ENCODE data around the gene SUSD3. TPM values are rescaled to one million over a fixed set of nuclear protein-coding genes. Genes with fewer than 3 reads are reported as not detected.

Gene SUSD3
- total RNA-seq, 4 donors from 2014 or later: 2.8 to 6.4 (median 5.1) TPM

DNA sequence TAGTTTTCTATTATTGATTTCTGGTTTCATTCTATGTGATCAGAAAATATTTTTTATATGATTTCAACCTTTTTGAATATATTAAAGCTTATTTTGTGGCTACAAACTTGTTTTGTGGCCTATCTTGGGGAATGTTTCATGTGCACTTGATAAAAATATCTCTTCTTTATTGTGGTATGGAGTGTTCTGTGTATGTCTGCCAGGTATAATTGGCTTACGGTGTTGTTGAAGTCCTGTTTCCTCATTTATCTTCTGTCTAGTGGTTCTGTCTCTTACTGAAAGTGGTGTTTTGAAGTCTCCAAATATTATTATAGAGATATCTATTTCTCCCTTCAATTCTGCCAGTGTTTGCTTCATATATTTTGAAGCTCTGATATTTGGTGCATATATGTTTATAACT is 47.1 kb downstream of the SUSD3 start:
- H3K4me3 ChIP-seq: no peak overlapping the region
- DNase-seq (ENCODE audit: low spot score in 2 of 2): no peak
- no peak overlapping the region for H3K27ac ChIP-seq
- no peaks in the 10 kb centered on the region for H3K27me3 ChIP-seq
- no peak for TF ChIP-seq POLR2AphosphoS5 (IDR thresholded peaks at IDR 0.05)
- TF ChIP-seq EP300 (IDR thresholded peaks at IDR 0.05): no peak
- TF ChIP-seq POLR2A (IDR thresholded peaks at IDR 0.05): no peak
- TF ChIP-seq, protein P1, sequence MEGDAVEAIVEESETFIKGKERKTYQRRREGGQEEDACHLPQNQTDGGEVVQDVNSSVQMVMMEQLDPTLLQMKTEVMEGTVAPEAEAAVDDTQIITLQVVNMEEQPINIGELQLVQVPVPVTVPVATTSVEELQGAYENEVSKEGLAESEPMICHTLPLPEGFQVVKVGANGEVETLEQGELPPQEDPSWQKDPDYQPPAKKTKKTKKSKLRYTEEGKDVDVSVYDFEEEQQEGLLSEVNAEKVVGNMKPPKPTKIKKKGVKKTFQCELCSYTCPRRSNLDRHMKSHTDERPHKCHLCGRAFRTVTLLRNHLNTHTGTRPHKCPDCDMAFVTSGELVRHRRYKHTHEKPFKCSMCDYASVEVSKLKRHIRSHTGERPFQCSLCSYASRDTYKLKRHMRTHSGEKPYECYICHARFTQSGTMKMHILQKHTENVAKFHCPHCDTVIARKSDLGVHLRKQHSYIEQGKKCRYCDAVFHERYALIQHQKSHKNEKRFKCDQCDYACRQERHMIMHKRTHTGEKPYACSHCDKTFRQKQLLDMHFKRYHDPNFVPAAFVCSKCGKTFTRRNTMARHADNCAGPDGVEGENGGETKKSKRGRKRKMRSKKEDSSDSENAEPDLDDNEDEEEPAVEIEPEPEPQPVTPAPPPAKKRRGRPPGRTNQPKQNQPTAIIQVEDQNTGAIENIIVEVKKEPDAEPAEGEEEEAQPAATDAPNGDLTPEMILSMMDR (IDR thresholded peaks at IDR 0.05): no peak
- H3K4me1 ChIP-seq: peaks cover 17% of the 10 kb centered on the region
- 86% methylated on average over 1 of the region's 1 CpG for WGBS
- peaks cover 6% of the 10 kb centered on the region for H3K9me3 ChIP-seq
- peaks cover 23% of the 10 kb centered on the region for H3K36me3 ChIP-seq

DNA sequence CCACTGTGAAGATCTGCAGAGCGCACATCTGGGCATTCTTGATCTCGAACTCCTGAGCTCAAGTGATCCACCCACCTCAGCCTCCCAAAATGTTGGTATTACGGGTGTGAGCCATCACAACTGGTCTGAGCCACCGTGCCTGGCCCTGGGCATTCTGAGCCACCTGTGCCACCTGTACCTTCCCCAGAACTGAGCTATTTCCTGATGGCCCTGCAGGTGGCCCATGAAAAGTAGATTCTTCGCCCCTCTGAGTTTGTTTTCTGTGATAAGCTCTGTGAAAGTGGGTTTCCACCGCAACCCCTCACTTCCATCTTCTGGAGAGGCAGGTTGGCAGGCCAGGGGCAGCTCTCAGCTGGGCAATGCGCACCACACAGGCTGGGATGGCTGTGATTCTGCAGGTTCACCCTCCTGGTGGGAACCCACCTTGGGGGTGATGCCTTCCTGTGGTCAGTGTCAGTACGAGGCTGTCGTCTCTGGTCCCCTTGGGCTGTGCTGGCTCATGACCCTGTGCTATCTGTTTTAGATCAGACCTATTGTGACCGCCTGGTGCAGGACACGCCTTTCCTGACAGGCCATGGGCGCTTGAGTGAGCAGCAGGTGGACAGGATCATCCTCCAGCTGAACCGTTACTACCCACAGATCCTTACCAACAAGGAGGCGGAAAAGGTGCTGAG is 48.8 kb downstream of the SUSD3 start:
- peaks cover 17% of the 10 kb centered on the region for H3K4me1 ChIP-seq

DNA sequence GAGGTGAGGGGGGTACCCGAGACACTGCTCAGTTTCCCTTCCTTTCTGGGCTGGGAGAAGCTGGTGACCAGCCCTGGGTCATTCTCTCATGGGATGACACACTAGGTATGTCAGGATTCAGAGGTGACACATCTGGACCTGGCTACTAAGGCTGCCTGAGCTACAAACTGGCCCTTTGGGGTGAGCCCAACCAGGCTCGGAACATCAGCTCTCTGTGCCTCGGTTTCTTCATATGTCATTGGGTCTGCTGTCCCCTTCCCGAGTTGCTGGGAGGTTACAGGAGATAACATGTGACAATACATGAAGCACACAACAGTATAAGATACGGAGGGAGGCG is 49.3 kb downstream of the SUSD3 start:
- peaks cover 17% of the 10 kb centered on the region for H3K4me1 ChIP-seq
- peak in 1 of 2 donors; percentile 30 for DNase-seq (ENCODE audit: low spot score in 2 of 2)

More for the DNA sequence above, 48.8 kb downstream of the SUSD3 start:
- peaks cover 6% of the 10 kb centered on the region for H3K9me3 ChIP-seq
- TF ChIP-seq POLR2AphosphoS5 (IDR thresholded peaks at IDR 0.05): no peak
- TF ChIP-seq EP300 (IDR thresholded peaks at IDR 0.05): no peak
- no peak for TF ChIP-seq POLR2A (IDR thresholded peaks at IDR 0.05)
- TF ChIP-seq, protein P1 (IDR thresholded peaks at IDR 0.05): no peak
- H3K27ac ChIP-seq: no peak overlapping the region
- H3K4me3 ChIP-seq: no peak overlapping the region
- DNase-seq (ENCODE audit: low spot score in 2 of 2): peak; percentile 50 to 52
- H3K36me3 ChIP-seq: peaks cover 40% of the 10 kb centered on the region
- 98% methylated on average over 8 of the region's 14 CpGs for WGBS
- no peaks in the 10 kb centered on the region for H3K27me3 ChIP-seq

DNA sequence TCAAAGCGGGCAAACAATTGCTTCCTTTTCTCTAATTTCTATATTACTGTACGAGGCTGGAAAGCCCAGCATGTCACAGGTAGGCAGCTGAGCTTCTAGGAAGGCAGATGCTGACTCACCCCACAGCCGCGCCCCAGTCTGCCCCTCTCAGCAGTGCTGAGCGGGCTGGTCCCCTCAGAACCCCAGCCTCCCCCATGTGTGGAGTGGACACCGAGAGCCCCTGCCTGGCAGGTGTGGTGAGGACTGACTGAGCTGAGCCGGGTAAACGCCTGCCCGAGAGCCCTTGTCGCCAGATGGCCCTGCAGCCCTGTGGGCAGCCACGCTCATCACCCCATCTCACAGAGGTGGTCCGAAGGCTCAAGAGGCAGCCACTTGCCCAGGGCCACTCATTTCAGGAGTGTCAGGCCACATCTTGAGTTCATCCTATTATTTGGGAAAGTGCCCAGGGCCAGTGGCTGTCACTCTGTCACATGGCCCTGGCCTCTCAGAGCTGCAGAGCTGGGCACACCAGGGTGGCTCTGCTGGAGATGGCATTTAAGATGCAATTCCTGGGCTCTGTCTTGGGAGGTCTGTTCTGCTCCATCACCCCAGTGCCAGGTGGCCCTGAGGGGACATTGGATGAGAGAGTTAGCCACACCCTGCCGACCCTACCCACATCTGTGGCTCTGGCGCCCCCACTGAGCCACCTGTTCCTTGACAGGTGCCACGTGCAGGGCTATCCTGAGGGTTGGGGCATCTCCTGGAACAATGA is 50.0 kb downstream of the SUSD3 start:
- peak; percentile 60 to 72 for DNase-seq (ENCODE audit: low spot score in 2 of 2)
- TF ChIP-seq POLR2A (IDR thresholded peaks at IDR 0.05) (no peak), EP300 (IDR thresholded peaks at IDR 0.05) (no peak), POLR2AphosphoS5 (IDR thresholded peaks at IDR 0.05) (no peak)
- TF ChIP-seq, protein P1 (IDR thresholded peaks at IDR 0.05): no peak
- Histone ChIP-seq H3K27ac (no peak overlapping the region), H3K27me3 (no peaks in the 10 kb centered on the region), H3K36me3 (peaks cover 52% of the 10 kb centered on the region), H3K4me1 (peaks cover 17% of the 10 kb centered on the region), H3K9me3 (peaks cover 6% of the 10 kb centered on the region), H3K4me3 (no peak overlapping the region)
- WGBS: 82% methylated on average over 14 of the region's 15 CpGs

More for the DNA sequence above, 49.3 kb downstream of the SUSD3 start:
- Histone ChIP-seq H3K36me3 (peaks cover 45% of the 10 kb centered on the region), H3K4me3 (no peak overlapping the region), H3K27me3 (no peaks in the 10 kb centered on the region), H3K27ac (no peak overlapping the region), H3K9me3 (peaks cover 6% of the 10 kb centered on the region)
- TF ChIP-seq, protein P1 (IDR thresholded peaks at IDR 0.05): no peak
- TF ChIP-seq POLR2AphosphoS5 (IDR thresholded peaks at IDR 0.05) (no peak), POLR2A (IDR thresholded peaks at IDR 0.05) (no peak), EP300 (IDR thresholded peaks at IDR 0.05) (no peak)
- 91% methylated on average over 6 of the region's 6 CpGs for WGBS

DNA sequence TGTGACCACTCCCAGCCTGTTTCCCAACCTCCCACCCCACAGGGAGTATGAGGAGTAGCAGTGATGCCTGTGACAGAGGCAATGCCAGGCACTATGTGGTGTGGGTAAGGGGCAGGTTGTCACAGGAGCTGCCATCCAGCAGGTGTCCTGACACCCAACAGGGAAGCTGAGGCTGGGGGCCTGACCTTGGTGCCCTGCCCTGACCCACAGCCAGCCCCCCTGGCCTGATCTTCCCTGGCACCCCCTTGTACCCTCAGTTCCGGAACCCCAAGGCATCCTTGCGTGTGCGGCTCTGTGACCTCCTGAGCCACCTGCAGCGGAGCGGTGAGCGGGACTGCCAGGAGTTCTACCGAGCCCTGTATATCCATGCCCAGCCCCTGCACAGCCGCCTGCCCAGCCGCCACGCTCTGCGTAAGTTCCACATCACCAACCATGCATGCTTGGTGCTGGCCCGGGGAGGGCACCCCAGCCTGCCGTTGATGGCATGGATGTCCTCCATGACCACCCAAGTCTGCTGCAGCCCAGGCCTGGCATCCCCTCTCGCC is 51.9 kb downstream of the SUSD3 start:
- H3K27ac ChIP-seq: no peak overlapping the region
- H3K4me1 ChIP-seq: peaks cover 20% of the 10 kb centered on the region
- H3K36me3 ChIP-seq: peaks cover 63% of the 10 kb centered on the region
- TF ChIP-seq, protein P1 (IDR thresholded peaks at IDR 0.05): no peak
- no peak for TF ChIP-seq POLR2AphosphoS5 (IDR thresholded peaks at IDR 0.05)
- TF ChIP-seq POLR2A (IDR thresholded peaks at IDR 0.05): no peak
- TF ChIP-seq EP300 (IDR thresholded peaks at IDR 0.05): no peak
- no peak overlapping the region for H3K4me3 ChIP-seq
- H3K27me3 ChIP-seq: no peaks in the 10 kb centered on the region
- peak; percentile 45 to 76 for DNase-seq (ENCODE audit: low spot score in 2 of 2)
- WGBS: 96% methylated on average over 14 of the region's 14 CpGs
- no peaks in the 10 kb centered on the region for H3K9me3 ChIP-seq
